ENCODE results near the gene CHST14.
A peak's percentile ranks its signal among the peaks of the same experiment; 100 is the strongest.

Gene CHST14

GRCh38 chr15:40429068-40429710 lies 41.6 kb upstream of the CHST14 start:
- H3K4me3 ChIP-seq (ENCODE audit: control insufficient read depth, low read depth, low read length) = no peak overlapping the region
- no peak for TF ChIP-seq CTCF (conservative IDR thresholded peaks at IDR 0.05; ENCODE audit: control insufficient read depth, insufficient read depth, low read depth, low read length)
- DNase-seq (ENCODE audit: low read depth) = no peak

- peak; percentile 80 for DNase-seq (ENCODE audit: low read depth)
- no peak for TF ChIP-seq CTCF (conservative IDR thresholded peaks at IDR 0.05; ENCODE audit: control insufficient read depth, insufficient read depth, low read depth, low read length)
- no peak overlapping the region for H3K4me3 ChIP-seq (ENCODE audit: control insufficient read depth, low read depth, low read length)
Observed at GRCh38 chr15:40430271-40430805, 40.4 kb upstream of the CHST14 start.

GRCh38 chr15:40435023-40435709 lies 35.6 kb upstream of the CHST14 start:
- DNase-seq (ENCODE audit: low read depth) = no peak
- no peak overlapping the region for H3K4me3 ChIP-seq (ENCODE audit: control insufficient read depth, low read depth, low read length)
- TF ChIP-seq CTCF (conservative IDR thresholded peaks at IDR 0.05; ENCODE audit: control insufficient read depth, insufficient read depth, low read depth, low read length) = no peak

GRCh38 chr15:40435710-40436089 lies 35.1 kb upstream of the CHST14 start:
- H3K4me3 ChIP-seq (ENCODE audit: control insufficient read depth, low read depth, low read length) = no peak overlapping the region
- no peak for DNase-seq (ENCODE audit: low read depth)
- TF ChIP-seq CTCF (conservative IDR thresholded peaks at IDR 0.05; ENCODE audit: control insufficient read depth, insufficient read depth, low read depth, low read length) = no peak

- TF ChIP-seq CTCF (conservative IDR thresholded peaks at IDR 0.05; ENCODE audit: control insufficient read depth, insufficient read depth, low read depth, low read length) = no peak
- peak overlapping the region; percentile 24 for H3K4me3 ChIP-seq (ENCODE audit: control insufficient read depth, low read depth, low read length)
- no peak for DNase-seq (ENCODE audit: low read depth)
Observed at GRCh38 chr15:40436116-40436891, 34.5 kb upstream of the CHST14 start.

GRCh38 chr15:40436892-40437751 lies 33.7 kb upstream of the CHST14 start:
- no peak for TF ChIP-seq CTCF (conservative IDR thresholded peaks at IDR 0.05; ENCODE audit: control insufficient read depth, insufficient read depth, low read depth, low read length)
- H3K4me3 ChIP-seq (ENCODE audit: control insufficient read depth, low read depth, low read length) = peak overlapping the region; percentile 24
- DNase-seq (ENCODE audit: low read depth) = no peak
